ENCODE results near the gene CFAP119.

DNA sequence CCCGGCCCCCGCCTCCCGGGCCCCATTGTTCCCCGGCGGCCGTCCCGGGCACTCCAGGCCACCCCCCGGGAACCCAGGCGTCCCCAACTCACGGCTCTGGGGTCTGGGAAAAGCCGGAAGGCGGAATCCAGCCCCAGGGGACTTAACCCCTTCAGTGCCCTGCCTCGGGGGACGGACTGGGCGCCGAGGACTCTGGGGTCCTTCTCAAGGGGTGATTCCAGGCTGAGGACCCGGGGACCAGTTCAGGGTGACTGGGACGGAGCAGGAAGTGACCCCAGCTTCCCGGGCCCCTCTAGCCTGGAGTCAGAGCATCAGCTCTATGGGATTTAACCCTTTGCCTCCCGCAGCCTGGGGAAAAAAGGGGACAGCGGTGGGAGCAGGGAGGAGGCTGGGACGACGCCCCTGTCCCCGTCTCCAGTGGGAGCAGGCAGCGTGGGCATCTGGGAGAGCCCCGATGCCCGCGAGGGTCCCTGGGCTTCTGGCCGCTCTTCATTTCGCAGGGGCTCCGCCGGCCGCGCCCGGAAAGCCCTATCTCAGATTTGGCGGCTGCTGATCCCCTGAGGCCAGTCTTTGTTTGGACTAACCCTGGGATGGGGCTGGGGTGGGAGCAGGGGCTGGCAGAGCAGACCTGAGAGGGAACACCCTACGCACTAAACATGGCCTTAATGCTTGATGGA is 25.2 kb upstream of the CFAP119 start, which contains the start of gene ZNF629:
- TF ChIP-seq CTCF (IDR thresholded peaks at IDR 0.05; ENCODE audit: low read depth, low read length, missing input control) = no peak
- peak; percentile 49 for TF ChIP-seq YY1 (IDR thresholded peaks at IDR 0.05)
- TF ChIP-seq SP1 (IDR thresholded peaks at IDR 0.05) = peak; percentile 43
- peak; percentile 74 to 89 for TF ChIP-seq GABPA (IDR thresholded peaks at IDR 0.05 in 1 of 2, conservative IDR thresholded peaks at IDR 0.05 in 1 of 2)
- TF ChIP-seq REST (IDR thresholded peaks at IDR 0.05) = no peak
- TF ChIP-seq ZBTB33 (IDR thresholded peaks at IDR 0.05) = no peak
